Osteoblast (primary cell): ENCODE data around the gene CHST12. TPM values are rescaled to one million over a fixed set of nuclear protein-coding genes. Genes with fewer than 3 reads are reported as not detected.

Experiments
- DNase-seq: peaks from one replicate; pipeline ENCODE4 v3.0.0; 2011; ENCODE audit warnings: low spot score, mixed read lengths; ENCODE audit not compliant: insufficient read length; ENCODE audit errors: missing footprints
- H2AFZ ChIP-seq: 2 replicates; pipeline ENCODE4 v1.6.0; 2011; ENCODE audit warnings: mild to moderate bottlenecking, low read length
- H3K27ac ChIP-seq: 2 replicates; pipeline ENCODE4 v1.5.1; 2011; ENCODE audit warnings: mild to moderate bottlenecking, low read depth, low read length, moderate library complexity
- H3K27me3 ChIP-seq: 2 replicates; pipeline ENCODE4 v1.6.0; 2012; ENCODE audit warnings: mild to moderate bottlenecking, control low read depth, inconsistent platforms, low read length, moderate library complexity; ENCODE audit not compliant: insufficient read depth
- H3K36me3 ChIP-seq: 2 replicates; pipeline ENCODE4 v1.5.1; 2011; ENCODE audit warnings: mild to moderate bottlenecking, low read length, control low read depth, moderate library complexity; ENCODE audit not compliant: insufficient read depth
- H3K4me1 ChIP-seq: 2 replicates; pipeline ENCODE4 v1.5.1; 2011; ENCODE audit warnings: mild to moderate bottlenecking, low read length, control low read depth, moderate library complexity; ENCODE audit not compliant: insufficient read depth
- H3K4me2 ChIP-seq: 2 replicates; pipeline ENCODE4 v1.6.0; 2011; ENCODE audit warnings: mild to moderate bottlenecking, low read length; ENCODE audit not compliant: insufficient read depth
- H3K4me3 ChIP-seq: fragments of 200-600 bp; sonication (generic); 3 replicates; pipeline ENCODE4 v1.5.1; 2012; ENCODE audit warnings: mild to moderate bottlenecking, low read length, inconsistent platforms; ENCODE audit not compliant: insufficient read depth
- H3K79me2 ChIP-seq: 2 replicates; pipeline ENCODE4 v1.6.0; 2012; ENCODE audit warnings: mild to moderate bottlenecking, low read length, control low read depth, inconsistent platforms; ENCODE audit not compliant: insufficient read depth
- H3K9me3 ChIP-seq: 2 replicates; pipeline ENCODE4 v1.5.1; 2011; ENCODE audit warnings: low read depth, low read length, control low read depth
- H4K20me1 ChIP-seq: 2 replicates; pipeline ENCODE4 v1.6.0; 2012; ENCODE audit warnings: mild to moderate bottlenecking, low read length, control low read depth; ENCODE audit not compliant: insufficient read depth
- total RNA-seq: library from RNA; depleted of rRNA; stranded (reverse); fragments of >200 nt; gene quantifications from 2 replicates; pipeline ENCODE4 v1.2.3, GENCODE V29; 2012
- TF ChIP-seq, protein P1 (sequence below): IDR thresholded peaks from 2 replicates; pipeline ENCODE4 v1.5.1; 2011; ENCODE audit warnings: mild to moderate bottlenecking, low read depth, low read length, moderate library complexity; ENCODE audit errors: extremely low read depth

Gene CHST12
- total RNA-seq, 1 donor: 4.0 TPM

DNA sequence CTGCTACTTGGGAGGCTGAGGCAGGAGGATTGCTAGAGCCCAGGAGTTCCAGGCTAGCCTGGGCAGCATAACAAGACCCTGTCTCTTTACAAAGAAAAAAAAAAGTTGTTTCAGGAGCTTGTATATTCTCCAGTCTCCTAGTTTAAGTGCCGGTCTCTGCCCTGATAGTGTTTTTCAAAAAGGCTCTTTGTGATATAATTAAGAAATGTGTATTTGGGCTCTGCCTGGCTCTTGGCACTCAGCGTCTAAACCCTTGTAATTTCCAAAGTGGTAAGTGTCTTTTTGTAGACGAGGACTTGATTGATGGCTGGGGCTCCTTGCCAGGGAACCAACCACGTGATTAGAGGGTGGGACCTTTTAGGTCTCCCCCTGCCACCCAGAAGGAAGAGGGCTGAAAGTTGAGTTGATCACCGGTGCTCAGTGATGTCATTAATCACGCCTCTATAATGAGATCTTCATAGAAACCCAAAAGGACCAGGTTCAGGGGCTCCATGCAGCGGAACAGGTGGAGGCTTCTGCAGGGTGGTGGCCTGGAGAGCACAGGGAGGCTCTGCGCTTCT, 44.4 kb upstream of the CHST12 start:
- Histone ChIP-seq H3K4me3 (no peak overlapping the region), H3K36me3 (peaks cover 63% of the 10 kb centered on the region), H3K4me2 (no peak overlapping the region), H3K27ac (no peak overlapping the region), H3K27me3 (no peaks in the 10 kb centered on the region), H3K4me1 (peaks cover 18% of the 10 kb centered on the region), H3K79me2 (peaks cover 83% of the 10 kb centered on the region), H4K20me1 (peaks cover 57% of the 10 kb centered on the region), H2AFZ (no peak overlapping the region), H3K9me3 (no peaks in the 10 kb centered on the region)
- TF ChIP-seq, protein P1, sequence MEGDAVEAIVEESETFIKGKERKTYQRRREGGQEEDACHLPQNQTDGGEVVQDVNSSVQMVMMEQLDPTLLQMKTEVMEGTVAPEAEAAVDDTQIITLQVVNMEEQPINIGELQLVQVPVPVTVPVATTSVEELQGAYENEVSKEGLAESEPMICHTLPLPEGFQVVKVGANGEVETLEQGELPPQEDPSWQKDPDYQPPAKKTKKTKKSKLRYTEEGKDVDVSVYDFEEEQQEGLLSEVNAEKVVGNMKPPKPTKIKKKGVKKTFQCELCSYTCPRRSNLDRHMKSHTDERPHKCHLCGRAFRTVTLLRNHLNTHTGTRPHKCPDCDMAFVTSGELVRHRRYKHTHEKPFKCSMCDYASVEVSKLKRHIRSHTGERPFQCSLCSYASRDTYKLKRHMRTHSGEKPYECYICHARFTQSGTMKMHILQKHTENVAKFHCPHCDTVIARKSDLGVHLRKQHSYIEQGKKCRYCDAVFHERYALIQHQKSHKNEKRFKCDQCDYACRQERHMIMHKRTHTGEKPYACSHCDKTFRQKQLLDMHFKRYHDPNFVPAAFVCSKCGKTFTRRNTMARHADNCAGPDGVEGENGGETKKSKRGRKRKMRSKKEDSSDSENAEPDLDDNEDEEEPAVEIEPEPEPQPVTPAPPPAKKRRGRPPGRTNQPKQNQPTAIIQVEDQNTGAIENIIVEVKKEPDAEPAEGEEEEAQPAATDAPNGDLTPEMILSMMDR: no peak
- peak; percentile 37 for DNase-seq

DNA sequence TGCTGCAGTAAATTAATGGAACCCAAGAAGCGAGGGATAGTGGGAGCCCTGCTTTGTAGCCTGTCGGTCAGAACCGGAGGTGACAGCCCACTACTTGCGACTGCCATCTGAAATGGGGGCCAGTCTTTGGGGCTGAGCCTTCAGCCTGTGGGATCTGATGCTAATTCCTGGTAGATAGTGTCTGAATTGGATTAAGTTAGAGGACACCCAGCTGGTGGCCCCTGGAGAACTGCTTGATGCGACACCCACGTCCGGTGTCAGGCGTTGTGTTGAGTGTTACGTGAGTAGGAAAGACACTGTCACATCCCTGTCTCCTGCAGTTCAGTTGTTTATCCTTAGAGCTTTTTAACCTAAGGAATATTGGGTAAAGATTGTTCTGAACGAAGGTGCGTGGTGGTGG, 43.8 kb upstream of the CHST12 start:
- H3K4me2 ChIP-seq: no peak overlapping the region
- TF ChIP-seq, protein P1: no peak
- H2AFZ ChIP-seq: no peak overlapping the region
- H3K79me2 ChIP-seq: peaks cover 88% of the 10 kb centered on the region
- H4K20me1 ChIP-seq: peaks cover 58% of the 10 kb centered on the region
- peaks cover 18% of the 10 kb centered on the region for H3K4me1 ChIP-seq
- H3K36me3 ChIP-seq: peaks cover 69% of the 10 kb centered on the region
- DNase-seq: no peak
- H3K27ac ChIP-seq: no peak overlapping the region
- H3K4me3 ChIP-seq: no peak overlapping the region
- no peaks in the 10 kb centered on the region for H3K9me3 ChIP-seq
- no peaks in the 10 kb centered on the region for H3K27me3 ChIP-seq

DNA sequence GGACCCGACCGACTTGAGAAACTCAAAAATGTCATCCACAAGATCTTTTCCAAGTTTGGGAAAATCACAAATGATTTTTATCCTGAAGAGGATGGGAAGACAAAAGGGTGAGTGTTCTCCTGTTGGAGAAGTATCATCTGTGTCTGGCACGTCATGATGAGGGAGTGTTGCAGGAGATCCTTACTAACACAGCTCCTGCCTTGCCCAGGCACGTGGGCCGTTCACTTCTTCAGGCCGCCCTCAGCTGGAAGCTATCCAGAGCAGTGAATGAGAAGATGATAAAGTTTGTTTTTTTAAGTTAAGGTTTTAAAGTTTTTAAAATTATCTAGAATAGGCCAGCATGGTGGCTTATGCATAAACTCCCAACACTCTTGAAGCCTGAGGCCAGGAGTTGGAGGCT, 42.6 kb upstream of the CHST12 start:
- Histone ChIP-seq H2AFZ (no peak overlapping the region), H3K79me2 (peaks cover 83% of the 10 kb centered on the region), H3K9me3 (no peaks in the 10 kb centered on the region), H3K27me3 (no peaks in the 10 kb centered on the region), H3K4me2 (no peak overlapping the region), H3K4me1 (peaks cover 16% of the 10 kb centered on the region), H3K4me3 (no peak overlapping the region), H3K36me3 (peaks cover 80% of the 10 kb centered on the region), H4K20me1 (peaks cover 56% of the 10 kb centered on the region), H3K27ac (no peak overlapping the region)
- TF ChIP-seq, protein P1: no peak
- DNase-seq: peak; percentile 56

DNA sequence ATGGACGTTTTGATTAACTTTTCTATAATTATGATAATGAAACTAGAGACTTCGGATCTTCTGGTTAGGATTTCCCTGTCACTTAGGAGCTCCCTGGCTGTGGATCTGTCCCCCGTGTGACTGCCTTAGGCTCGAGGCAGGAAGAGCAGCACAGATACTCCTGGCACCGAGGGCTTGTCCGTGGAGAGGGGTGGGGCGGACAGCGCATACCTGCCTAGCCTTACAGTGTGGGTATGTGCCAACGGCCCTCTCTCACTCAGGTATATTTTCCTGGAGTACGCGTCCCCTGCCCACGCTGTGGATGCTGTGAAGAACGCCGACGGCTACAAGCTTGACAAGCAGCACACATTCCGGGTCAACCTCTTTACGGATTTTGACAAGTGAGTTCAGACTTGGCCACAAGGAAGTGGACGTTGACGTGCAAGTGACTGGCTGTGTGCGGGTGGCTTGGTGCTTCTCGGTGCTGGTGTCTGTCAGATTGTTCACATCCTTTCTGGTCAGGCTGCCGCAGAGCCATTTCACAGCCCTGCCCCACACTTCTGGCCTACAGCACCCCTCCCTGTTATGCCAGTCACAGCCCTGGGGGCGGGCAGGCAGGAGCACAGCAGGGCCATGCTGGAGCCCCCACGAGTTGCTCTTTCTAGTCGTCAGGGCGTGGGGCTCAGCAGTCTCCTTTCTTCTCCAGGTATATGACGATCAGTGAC, 40.9 kb upstream of the CHST12 start:
- Histone ChIP-seq H3K4me3 (no peak overlapping the region), H3K9me3 (no peaks in the 10 kb centered on the region), H3K4me1 (no peaks in the 10 kb centered on the region), H4K20me1 (peaks cover 41% of the 10 kb centered on the region), H3K79me2 (peaks cover 72% of the 10 kb centered on the region), H3K4me2 (no peak overlapping the region), H3K27me3 (no peaks in the 10 kb centered on the region), H3K27ac (no peak overlapping the region), H2AFZ (no peak overlapping the region), H3K36me3 (peaks cover 81% of the 10 kb centered on the region)
- TF ChIP-seq, protein P1: no peak
- no peak for DNase-seq
